ENCODE measurements around the gene SPAG16. TPM values are rescaled to one million over a fixed set of nuclear protein-coding genes. Genes with fewer than 3 reads are reported as not detected.

Gene SPAG16
- total RNA-seq, 1 donor from 2014 or later: 20.6 TPM

- Histone ChIP-seq H3K27ac (replicated peaks) (no peak overlapping the region), H3K9me3 (replicated peaks) (peaks cover 4% of the 10 kb centered on the region), H3K27me3 (ENCODE audit: low read depth) (no peaks in the 10 kb centered on the region), H3K4me1 (no peaks in the 10 kb centered on the region), H3K36me3 (no peaks in the 10 kb centered on the region), H3K4me3 (no peak overlapping the region)
- TF ChIP-seq, protein P1, sequence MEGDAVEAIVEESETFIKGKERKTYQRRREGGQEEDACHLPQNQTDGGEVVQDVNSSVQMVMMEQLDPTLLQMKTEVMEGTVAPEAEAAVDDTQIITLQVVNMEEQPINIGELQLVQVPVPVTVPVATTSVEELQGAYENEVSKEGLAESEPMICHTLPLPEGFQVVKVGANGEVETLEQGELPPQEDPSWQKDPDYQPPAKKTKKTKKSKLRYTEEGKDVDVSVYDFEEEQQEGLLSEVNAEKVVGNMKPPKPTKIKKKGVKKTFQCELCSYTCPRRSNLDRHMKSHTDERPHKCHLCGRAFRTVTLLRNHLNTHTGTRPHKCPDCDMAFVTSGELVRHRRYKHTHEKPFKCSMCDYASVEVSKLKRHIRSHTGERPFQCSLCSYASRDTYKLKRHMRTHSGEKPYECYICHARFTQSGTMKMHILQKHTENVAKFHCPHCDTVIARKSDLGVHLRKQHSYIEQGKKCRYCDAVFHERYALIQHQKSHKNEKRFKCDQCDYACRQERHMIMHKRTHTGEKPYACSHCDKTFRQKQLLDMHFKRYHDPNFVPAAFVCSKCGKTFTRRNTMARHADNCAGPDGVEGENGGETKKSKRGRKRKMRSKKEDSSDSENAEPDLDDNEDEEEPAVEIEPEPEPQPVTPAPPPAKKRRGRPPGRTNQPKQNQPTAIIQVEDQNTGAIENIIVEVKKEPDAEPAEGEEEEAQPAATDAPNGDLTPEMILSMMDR (IDR thresholded peaks at IDR 0.05; ENCODE audit: borderline replicate concordance): no peak
- DNase-seq: no peak
- intact Hi-C loops (cut with micrococcal nuclease): no loop called here
Measured at GRCh38 chr2:214311031-214311533, 1026.8 kb downstream of the SPAG16 start.

GRCh38 chr2:214311931-214312749 lies 1027.9 kb downstream of the SPAG16 start:
- intact Hi-C loops (cut with micrococcal nuclease): no loop called here
- H3K4me3 ChIP-seq: no peak overlapping the region
- no peaks in the 10 kb centered on the region for H3K36me3 ChIP-seq
- no peaks in the 10 kb centered on the region for H3K27me3 ChIP-seq (ENCODE audit: low read depth)
- TF ChIP-seq, protein P1 (IDR thresholded peaks at IDR 0.05; ENCODE audit: borderline replicate concordance): no peak
- H3K27ac ChIP-seq (replicated peaks): no peak overlapping the region
- no peak for DNase-seq
- H3K4me1 ChIP-seq: no peaks in the 10 kb centered on the region
- no peaks in the 10 kb centered on the region for H3K9me3 ChIP-seq (replicated peaks)

GRCh38 chr2:214315324-214315723 lies 1031.1 kb downstream of the SPAG16 start:
- Histone ChIP-seq H3K4me1 (no peaks in the 10 kb centered on the region), H3K4me3 (no peak overlapping the region), H3K27ac (replicated peaks) (no peak overlapping the region), H3K27me3 (ENCODE audit: low read depth) (no peaks in the 10 kb centered on the region), H3K9me3 (replicated peaks) (no peaks in the 10 kb centered on the region), H3K36me3 (no peaks in the 10 kb centered on the region)
- intact Hi-C loops (cut with micrococcal nuclease): no loop called here
- TF ChIP-seq, protein P1 (IDR thresholded peaks at IDR 0.05; ENCODE audit: borderline replicate concordance): no peak
- DNase-seq: no peak

GRCh38 chr2:214320211-214320610 lies 1035.9 kb downstream of the SPAG16 start:
- intact Hi-C loops (cut with micrococcal nuclease): no loop called here
- no peak for DNase-seq
- H3K36me3 ChIP-seq: no peaks in the 10 kb centered on the region
- no peak overlapping the region for H3K27ac ChIP-seq (replicated peaks)
- H3K27me3 ChIP-seq (ENCODE audit: low read depth): no peaks in the 10 kb centered on the region
- H3K4me1 ChIP-seq: no peaks in the 10 kb centered on the region
- H3K4me3 ChIP-seq: no peak overlapping the region
- TF ChIP-seq, protein P1 (IDR thresholded peaks at IDR 0.05; ENCODE audit: borderline replicate concordance): no peak
- no peaks in the 10 kb centered on the region for H3K9me3 ChIP-seq (replicated peaks)

- no peak for DNase-seq
- H3K36me3 ChIP-seq: no peaks in the 10 kb centered on the region
- TF ChIP-seq, protein P1 (IDR thresholded peaks at IDR 0.05; ENCODE audit: borderline replicate concordance): no peak
- no peak overlapping the region for H3K27ac ChIP-seq (replicated peaks)
- H3K9me3 ChIP-seq (replicated peaks): no peaks in the 10 kb centered on the region
- H3K27me3 ChIP-seq (ENCODE audit: low read depth): no peaks in the 10 kb centered on the region
- no peak overlapping the region for H3K4me3 ChIP-seq
- H3K4me1 ChIP-seq: no peaks in the 10 kb centered on the region
- intact Hi-C loops (cut with micrococcal nuclease): no loop called here
Measured at GRCh38 chr2:214322662-214323061, 1038.4 kb downstream of the SPAG16 start.
